ENCODE data around the gene SPINT3. TPM values are rescaled to one million over a fixed set of nuclear protein-coding genes. Genes with fewer than 3 reads are reported as not detected.
"Not testable (repeated sequence)": the region's sequence is repeated elsewhere in the genome, so short reads cannot be mapped to it uniquely, and the experiment has no call there.

The SPINT3 gene
- total RNA-seq, 1 donor from 2014 or later = not detected

DNA sequence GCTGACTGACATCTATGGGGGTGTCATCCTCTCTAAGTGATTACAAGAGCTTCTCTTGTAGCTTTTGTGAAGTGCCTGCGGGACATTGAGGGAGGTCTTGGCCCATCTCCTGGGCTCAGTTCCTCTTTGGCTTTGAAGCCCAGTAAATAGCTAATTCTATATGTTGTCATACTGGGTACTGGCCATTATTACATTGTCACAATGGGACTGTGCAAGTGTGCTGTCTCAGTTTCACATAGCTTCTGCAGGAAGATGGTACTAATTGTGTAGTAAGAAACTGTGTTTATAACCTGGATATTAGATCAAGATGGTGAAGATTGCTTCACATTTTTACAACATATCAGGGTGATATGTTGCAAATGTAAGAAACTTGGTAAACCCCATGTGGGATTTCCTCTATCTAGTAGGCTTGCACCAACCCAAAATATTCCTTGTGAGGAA is 19.9 kb downstream of the SPINT3 start:
- no peak overlapping the region for H3K27ac Mint-ChIP-seq (ENCODE audit: unreplicated experiment)
- TF ChIP-seq, protein P1, sequence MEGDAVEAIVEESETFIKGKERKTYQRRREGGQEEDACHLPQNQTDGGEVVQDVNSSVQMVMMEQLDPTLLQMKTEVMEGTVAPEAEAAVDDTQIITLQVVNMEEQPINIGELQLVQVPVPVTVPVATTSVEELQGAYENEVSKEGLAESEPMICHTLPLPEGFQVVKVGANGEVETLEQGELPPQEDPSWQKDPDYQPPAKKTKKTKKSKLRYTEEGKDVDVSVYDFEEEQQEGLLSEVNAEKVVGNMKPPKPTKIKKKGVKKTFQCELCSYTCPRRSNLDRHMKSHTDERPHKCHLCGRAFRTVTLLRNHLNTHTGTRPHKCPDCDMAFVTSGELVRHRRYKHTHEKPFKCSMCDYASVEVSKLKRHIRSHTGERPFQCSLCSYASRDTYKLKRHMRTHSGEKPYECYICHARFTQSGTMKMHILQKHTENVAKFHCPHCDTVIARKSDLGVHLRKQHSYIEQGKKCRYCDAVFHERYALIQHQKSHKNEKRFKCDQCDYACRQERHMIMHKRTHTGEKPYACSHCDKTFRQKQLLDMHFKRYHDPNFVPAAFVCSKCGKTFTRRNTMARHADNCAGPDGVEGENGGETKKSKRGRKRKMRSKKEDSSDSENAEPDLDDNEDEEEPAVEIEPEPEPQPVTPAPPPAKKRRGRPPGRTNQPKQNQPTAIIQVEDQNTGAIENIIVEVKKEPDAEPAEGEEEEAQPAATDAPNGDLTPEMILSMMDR (conservative IDR thresholded peaks at IDR 0.05) = no peak
- no peaks in the 10 kb centered on the region for H3K36me3 Mint-ChIP-seq (ENCODE audit: low read depth)
- no peak for DNase-seq (ENCODE audit: low read depth, low spot score)
- no peaks in the 10 kb centered on the region for H3K9me3 Mint-ChIP-seq
- no peaks in the 10 kb centered on the region for H3K4me1 Mint-ChIP-seq
- no peak overlapping the region for H3K4me3 Mint-ChIP-seq
- H3K27me3 Mint-ChIP-seq (ENCODE audit: low read depth) = peaks cover 24% of the 10 kb centered on the region

DNA sequence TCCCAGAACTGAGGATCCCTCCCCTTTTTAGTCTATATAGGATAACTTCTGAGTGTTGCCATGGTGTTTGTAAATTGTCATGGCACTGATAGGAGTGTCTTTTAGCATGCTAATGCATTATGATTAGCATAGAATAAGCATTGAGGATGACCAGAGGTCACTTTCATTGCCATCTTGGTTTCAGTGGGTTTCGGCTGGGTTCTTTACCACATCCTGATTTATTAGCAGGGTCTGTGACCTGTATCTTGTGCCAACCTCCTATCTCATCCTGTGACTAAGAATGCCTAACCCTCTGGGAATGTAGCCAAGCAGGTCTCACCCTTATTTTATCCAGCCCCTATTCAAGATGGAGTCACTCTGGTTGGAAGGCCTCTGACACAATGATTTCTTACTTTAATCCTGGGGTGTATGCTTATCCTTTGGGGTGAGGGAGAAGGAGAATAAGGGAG is 26.3 kb downstream of the SPINT3 start:
- Mint-ChIP-seq H3K4me1 (no peaks in the 10 kb centered on the region), H3K27ac (ENCODE audit: unreplicated experiment) (no peak overlapping the region), H3K4me3 (no peak overlapping the region), H3K9me3 (no peaks in the 10 kb centered on the region), H3K27me3 (ENCODE audit: low read depth) (no peaks in the 10 kb centered on the region), H3K36me3 (ENCODE audit: low read depth) (no peaks in the 10 kb centered on the region)
- TF ChIP-seq, protein P1 (conservative IDR thresholded peaks at IDR 0.05) = no peak
- DNase-seq (ENCODE audit: low read depth, low spot score) = no peak

DNA sequence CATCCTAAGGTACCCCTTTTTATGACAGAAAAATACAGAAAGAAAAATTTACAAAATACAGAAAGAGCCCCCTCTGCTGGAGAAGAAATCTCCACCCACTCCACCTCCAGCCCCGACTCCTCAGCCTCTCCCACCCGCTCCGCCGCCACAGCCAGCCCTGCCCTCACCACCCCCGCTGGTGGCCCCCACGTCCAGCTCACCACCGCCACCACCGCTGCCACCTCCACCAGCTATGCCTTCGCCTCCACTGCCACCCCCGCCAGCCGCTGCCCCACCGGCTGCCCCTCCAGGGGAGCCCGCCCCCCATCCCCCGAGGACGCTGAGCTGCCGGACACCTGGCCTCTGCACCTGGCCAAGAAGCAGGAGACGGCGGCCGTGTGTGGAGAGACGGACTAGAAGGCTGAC is 28.2 kb downstream of the SPINT3 start:
- Mint-ChIP-seq H3K36me3 (ENCODE audit: low read depth) (no peaks in the 10 kb centered on the region), H3K27me3 (ENCODE audit: low read depth) (no peaks in the 10 kb centered on the region), H3K9me3 (no peaks in the 10 kb centered on the region), H3K27ac (ENCODE audit: unreplicated experiment) (no peak overlapping the region), H3K4me3 (no peak overlapping the region), H3K4me1 (no peaks in the 10 kb centered on the region)
- DNase-seq (ENCODE audit: low read depth, low spot score) = no peak
- TF ChIP-seq, protein P1 (conservative IDR thresholded peaks at IDR 0.05) = peak; percentile 61

DNA sequence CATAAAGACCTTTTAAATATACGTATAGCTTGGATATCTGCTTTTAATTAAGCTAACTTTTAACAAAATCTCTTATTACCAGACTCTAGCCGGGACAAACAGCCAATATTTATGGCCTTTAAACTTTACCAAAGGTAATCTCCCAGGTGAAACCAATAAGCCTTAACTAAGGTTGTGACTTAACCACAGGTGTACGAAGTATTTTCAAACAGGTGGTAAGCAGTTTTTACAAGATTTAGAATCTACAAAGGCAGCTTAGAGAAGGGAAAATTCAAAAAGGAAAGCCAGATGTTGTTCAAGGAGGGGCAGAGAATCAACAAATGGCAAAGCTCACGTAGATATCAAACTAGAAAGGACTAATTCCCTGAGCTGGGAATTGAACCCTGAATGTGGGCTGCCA is 30.0 kb downstream of the SPINT3 start:
- Mint-ChIP-seq H3K36me3 (ENCODE audit: low read depth) (no peaks in the 10 kb centered on the region), H3K9me3 (no peaks in the 10 kb centered on the region), H3K27me3 (ENCODE audit: low read depth) (no peaks in the 10 kb centered on the region), H3K4me1 (no peaks in the 10 kb centered on the region), H3K4me3 (no peak overlapping the region), H3K27ac (ENCODE audit: unreplicated experiment) (no peak overlapping the region)
- TF ChIP-seq, protein P1 (conservative IDR thresholded peaks at IDR 0.05) = no peak
- no peak for DNase-seq (ENCODE audit: low read depth, low spot score)

DNA sequence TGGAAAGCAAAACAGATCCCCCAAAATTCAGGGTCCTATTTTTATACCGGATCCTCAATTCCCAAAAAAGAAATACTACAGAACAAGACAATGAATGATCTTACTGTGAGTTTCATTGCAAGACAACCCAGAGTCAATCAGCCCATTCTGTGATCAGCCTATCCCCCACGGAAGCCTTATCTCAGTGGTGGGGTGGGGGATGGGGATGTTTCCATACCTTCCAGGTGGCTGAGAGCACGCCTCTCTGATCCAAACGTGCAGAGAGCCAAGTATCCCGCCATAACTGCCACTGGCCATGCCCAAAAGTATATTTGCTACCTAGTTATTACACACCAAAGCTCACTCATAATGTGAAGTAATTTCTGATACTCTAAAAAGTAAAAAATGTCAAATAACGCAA is 30.7 kb downstream of the SPINT3 start:
- no peak overlapping the region for H3K27ac Mint-ChIP-seq (ENCODE audit: unreplicated experiment)
- TF ChIP-seq, protein P1 (conservative IDR thresholded peaks at IDR 0.05) = no peak
- H3K36me3 Mint-ChIP-seq (ENCODE audit: low read depth) = no peaks in the 10 kb centered on the region
- no peaks in the 10 kb centered on the region for H3K4me1 Mint-ChIP-seq
- H3K9me3 Mint-ChIP-seq = no peaks in the 10 kb centered on the region
- no peak overlapping the region for H3K4me3 Mint-ChIP-seq
- no peaks in the 10 kb centered on the region for H3K27me3 Mint-ChIP-seq (ENCODE audit: low read depth)
- DNase-seq (ENCODE audit: low read depth, low spot score) = no peak

DNA sequence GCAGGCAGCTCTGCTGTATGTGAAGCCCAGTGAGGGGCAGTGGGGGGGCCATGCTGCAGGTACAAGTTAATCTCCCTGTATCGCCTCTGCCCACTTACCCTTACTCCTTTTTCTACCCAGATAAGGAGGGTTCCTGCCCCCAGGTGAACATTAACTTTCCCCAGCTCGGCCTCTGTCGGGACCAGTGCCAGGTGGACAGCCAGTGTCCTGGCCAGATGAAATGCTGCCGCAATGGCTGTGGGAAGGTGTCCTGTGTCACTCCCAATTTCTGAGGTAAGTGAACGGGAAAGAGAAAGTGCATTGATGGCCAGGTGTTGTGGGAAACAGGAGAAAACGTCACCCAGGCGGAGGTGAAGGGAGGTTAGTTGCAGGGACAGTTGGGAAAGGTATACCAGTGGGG is 35.6 kb downstream of the SPINT3 start:
- no peak overlapping the region for H3K4me3 Mint-ChIP-seq
- H3K27ac Mint-ChIP-seq (ENCODE audit: unreplicated experiment) = peak overlapping the region; percentile 92
- no peaks in the 10 kb centered on the region for H3K36me3 Mint-ChIP-seq (ENCODE audit: low read depth)
- no peaks in the 10 kb centered on the region for H3K27me3 Mint-ChIP-seq (ENCODE audit: low read depth)
- no peaks in the 10 kb centered on the region for H3K9me3 Mint-ChIP-seq
- no peak for DNase-seq (ENCODE audit: low read depth, low spot score)
- TF ChIP-seq, protein P1 (conservative IDR thresholded peaks at IDR 0.05) = no peak
- H3K4me1 Mint-ChIP-seq = no peaks in the 10 kb centered on the region

DNA sequence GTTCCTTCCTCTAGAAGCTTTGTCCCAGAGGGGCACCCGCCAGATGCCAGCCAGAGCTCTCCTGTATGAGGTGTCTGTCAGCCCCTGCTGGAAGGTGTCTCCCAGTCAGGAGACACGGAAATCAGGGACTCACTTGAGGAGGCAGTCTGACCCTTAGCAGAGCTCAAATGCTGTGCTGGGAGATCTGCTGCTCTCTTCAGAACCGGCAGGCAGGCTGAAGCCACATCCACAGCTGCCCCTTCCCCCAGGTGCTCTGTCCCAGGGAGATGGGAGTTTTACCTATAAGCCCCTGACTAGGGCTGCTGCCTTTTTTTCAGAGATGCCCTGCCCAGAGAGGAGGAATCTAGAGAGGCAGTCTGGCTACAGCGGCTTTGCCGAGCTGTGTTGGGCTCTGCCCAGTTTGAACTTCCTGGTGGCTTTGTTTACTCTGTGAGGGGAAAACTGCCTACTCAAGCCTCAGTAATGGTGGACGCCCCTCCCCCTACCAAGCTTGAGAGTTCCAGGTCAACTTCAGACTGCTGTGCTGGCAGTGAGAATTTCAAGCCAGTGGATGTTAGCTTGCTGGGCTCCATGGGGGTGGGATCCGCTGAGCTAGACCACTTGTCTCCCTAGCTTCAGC is 37.8 kb downstream of the SPINT3 start:
- H3K9me3 Mint-ChIP-seq; DNase-seq (ENCODE audit: low read depth, low spot score); H3K4me1 Mint-ChIP-seq; H3K36me3 Mint-ChIP-seq (ENCODE audit: low read depth); H3K27ac Mint-ChIP-seq (ENCODE audit: unreplicated experiment); H3K4me3 Mint-ChIP-seq: not testable (repeated sequence)
- H3K27me3 Mint-ChIP-seq (ENCODE audit: low read depth) = peaks cover 10% of the 10 kb centered on the region

DNA sequence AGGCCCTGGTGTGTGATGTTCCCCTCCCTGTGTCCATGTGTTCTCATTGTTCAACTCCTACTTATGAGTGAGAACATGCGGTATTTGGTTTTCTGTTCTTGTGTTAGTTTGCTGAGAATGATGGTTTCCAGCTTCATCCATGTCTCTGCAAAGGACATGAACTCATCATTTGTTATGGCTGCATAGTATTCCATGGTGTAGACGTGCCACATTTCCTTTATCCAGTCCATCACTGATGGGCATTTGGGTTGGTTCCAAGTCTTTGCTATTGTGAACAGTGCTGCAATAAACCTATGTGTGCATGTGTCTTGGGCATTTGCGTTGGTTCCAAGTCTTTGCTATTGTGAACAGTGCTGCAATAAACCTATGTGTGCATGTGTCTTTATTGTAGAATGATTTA is 43.1 kb downstream of the SPINT3 start:
- peak overlapping the region; percentile 40 for H3K4me3 Mint-ChIP-seq
- H3K36me3 Mint-ChIP-seq (ENCODE audit: low read depth); H3K9me3 Mint-ChIP-seq: not testable (repeated sequence)

More for the DNA sequence above, 43.1 kb downstream of the SPINT3 start:
- not testable (repeated sequence) for H3K27ac Mint-ChIP-seq (ENCODE audit: unreplicated experiment); DNase-seq (ENCODE audit: low read depth, low spot score)
- Mint-ChIP-seq H3K4me1 (peaks cover 14% of the 10 kb centered on the region), H3K27me3 (ENCODE audit: low read depth) (peaks cover 32% of the 10 kb centered on the region)

Data from neural crest cell (in vitro differentiated cells).